Neural progenitor cell (in vitro differentiated cells): Measurements from ENCODE around the gene PYROXD2. TPM values are rescaled to one million over a fixed set of nuclear protein-coding genes. Genes with fewer than 3 reads are reported as not detected.

Source experiments
- DNase-seq: peaks from one replicate; pipeline ENCODE4 v3.0.0-alpha.2; 2016; ENCODE audit warnings: low spot score
- H2AFZ ChIP-seq: fragments of 200-600 bp; sonication (generic); replicated peaks from 2 replicates; pipeline ENCODE4 v1.6.1; 2016; ENCODE audit warnings: antibody characterized with exemption
- H3F3A ChIP-seq: fragments of 200-600 bp; sonication (generic); 2 replicates; pipeline ENCODE4 v1.6.1; 2016; ENCODE audit warnings: antibody characterized with exemption, low read depth
- H3K27ac ChIP-seq: fragments of 200-600 bp; sonication (generic); 2 replicates; pipeline ENCODE4 v1.5.1; 2016; ENCODE audit warnings: mild to moderate bottlenecking
- H3K27me3 ChIP-seq: fragments of 200-600 bp; sonication (generic); 2 replicates; pipeline ENCODE4 v1.6.1; 2016; ENCODE audit warnings: mild to moderate bottlenecking, moderate library complexity
- H3K36me3 ChIP-seq: fragments of 200-600 bp; sonication (generic); 2 replicates; pipeline ENCODE4 v1.5.1; 2016
- H3K4me1 ChIP-seq: fragments of 200-600 bp; sonication (generic); 2 replicates; pipeline ENCODE4 v1.6.1; 2016; ENCODE audit warnings: mixed run types
- H3K4me2 ChIP-seq: fragments of 200-600 bp; sonication (generic); 2 replicates; pipeline ENCODE4 v1.6.1; 2016
- H3K4me3 ChIP-seq: fragments of 200-600 bp; sonication (generic); 2 replicates; pipeline ENCODE4 v1.5.1; 2016
- H3K79me2 ChIP-seq: fragments of 200-600 bp; sonication (generic); 2 replicates; pipeline ENCODE4 v1.6.1; 2016; ENCODE audit warnings: low read depth
- H3K9ac ChIP-seq: fragments of 200-600 bp; sonication (generic); 2 replicates; pipeline ENCODE4 v1.6.1; 2016
- H3K9me3 ChIP-seq: fragments of 200-600 bp; sonication (generic); 2 replicates; pipeline ENCODE4 v1.5.1; 2016; ENCODE audit warnings: low read depth
- H4K20me1 ChIP-seq: fragments of 200-600 bp; sonication (generic); 2 replicates; pipeline ENCODE4 v1.6.1; 2016; ENCODE audit warnings: low read depth
- H3K27ac Mint-ChIP-seq: 3 replicates; pipeline ENCODE4 v1.8.0; 2021; ENCODE audit warnings: mixed read lengths
- H3K27me3 Mint-ChIP-seq: 2 replicates; pipeline ENCODE4 v1.8.0; 2022; ENCODE audit warnings: low read depth, mild to moderate bottlenecking, inconsistent platforms, moderate library complexity, mixed read lengths; ENCODE audit not compliant: insufficient read depth
- H3K36me3 Mint-ChIP-seq: 3 replicates; pipeline ENCODE4 v1.8.0; 2021; ENCODE audit warnings: mixed read lengths
- H3K4me1 Mint-ChIP-seq: 3 replicates; pipeline ENCODE4 v1.8.0; 2021; ENCODE audit warnings: mixed read lengths
- H3K4me3 Mint-ChIP-seq: 3 replicates; pipeline ENCODE4 v1.8.0; 2021; ENCODE audit warnings: mild to moderate bottlenecking, moderate library complexity, mixed read lengths
- H3K9me3 Mint-ChIP-seq: 3 replicates; pipeline ENCODE4 v1.8.0; 2020; ENCODE audit warnings: mixed read lengths
- CTCF ChIP-seq: fragments of 200-600 bp; sonication (generic); IDR thresholded peaks from 2 replicates; pipeline ENCODE4 v1.5.1; 2017; ENCODE audit warnings: antibody characterized with exemption, mild to moderate bottlenecking
- EZH2 ChIP-seq: fragments of 200-600 bp; sonication (generic); IDR thresholded peaks from 2 replicates; pipeline ENCODE4 v1.6.1; 2017; ENCODE audit warnings: antibody characterized with exemption, mild to moderate bottlenecking, moderate library complexity
- EZH2phosphoT487 ChIP-seq: fragments of 200-600 bp; sonication (generic); IDR thresholded peaks from 2 replicates; pipeline ENCODE4 v1.6.1; 2017; ENCODE audit warnings: antibody characterized with exemption
- total RNA-seq: library from RNA; depleted of rRNA; stranded (reverse); fragments of >200 nt; gene quantifications from 2 replicates; pipeline ENCODE4 v1.2.3, GENCODE V29; 2015; ENCODE audit warnings: low replicate concordance

The PYROXD2 gene
- total RNA-seq, 1 donor from 2014 or later: 10.5 TPM

- Mint-ChIP-seq H3K27me3 (peaks cover 6% of the 10 kb centered on the region), H3K4me1 (peaks cover 5% of the 10 kb centered on the region), H3K9me3 (peaks cover 3% of the 10 kb centered on the region), H3K27ac (no peak overlapping the region), H3K36me3 (peaks cover 16% of the 10 kb centered on the region), H3K4me3 (peak overlapping the region; percentile 17)
- no peaks in the 10 kb centered on the region for H3K4me1 ChIP-seq
- H3K4me2 ChIP-seq: no peak overlapping the region
- H3K9me3 ChIP-seq: no peaks in the 10 kb centered on the region
- no peak overlapping the region for H3K4me3 ChIP-seq
- H4K20me1 ChIP-seq: no peaks in the 10 kb centered on the region
- peaks cover 7% of the 10 kb centered on the region for H3F3A ChIP-seq
- no peak for DNase-seq
- H3K9ac ChIP-seq: no peak overlapping the region
- no peaks in the 10 kb centered on the region for H3K79me2 ChIP-seq
- H3K36me3 ChIP-seq: no peaks in the 10 kb centered on the region
- TF ChIP-seq EZH2 (no peak), EZH2phosphoT487 (no peak)
- H3K27me3 ChIP-seq: no peaks in the 10 kb centered on the region
- no peak overlapping the region for H3K27ac ChIP-seq
- no peak overlapping the region for H2AFZ ChIP-seq
Observed at GRCh38 chr10:98444314-98445006, 29.5 kb upstream of the PYROXD2 start.

GRCh38 chr10:98438715-98439114, 23.7 kb upstream of the PYROXD2 start:
- Mint-ChIP-seq H3K4me3 (no peak overlapping the region), H3K36me3 (peaks cover 34% of the 10 kb centered on the region), H3K27me3 (peaks cover 4% of the 10 kb centered on the region), H3K4me1 (no peaks in the 10 kb centered on the region), H3K9me3 (peaks cover 9% of the 10 kb centered on the region), H3K27ac (no peak overlapping the region)
- H3K4me2 ChIP-seq: no peak overlapping the region
- no peak overlapping the region for H2AFZ ChIP-seq
- H4K20me1 ChIP-seq: no peaks in the 10 kb centered on the region
- H3K4me3 ChIP-seq: no peak overlapping the region
- no peaks in the 10 kb centered on the region for H3F3A ChIP-seq
- no peak for DNase-seq
- H3K9ac ChIP-seq: no peak overlapping the region
- TF ChIP-seq EZH2: no peak
- TF ChIP-seq EZH2phosphoT487: no peak
- no peak for TF ChIP-seq CTCF
- no peaks in the 10 kb centered on the region for H3K79me2 ChIP-seq
- no peaks in the 10 kb centered on the region for H3K27me3 ChIP-seq
- H3K4me1 ChIP-seq: no peaks in the 10 kb centered on the region
- no peak overlapping the region for H3K27ac ChIP-seq
- no peaks in the 10 kb centered on the region for H3K36me3 ChIP-seq
- H3K9me3 ChIP-seq: no peaks in the 10 kb centered on the region

GRCh38 chr10:98436704-98437103, 21.7 kb upstream of the PYROXD2 start:
- no peaks in the 10 kb centered on the region for H3F3A ChIP-seq
- no peak overlapping the region for H3K4me3 Mint-ChIP-seq
- H3K79me2 ChIP-seq: no peaks in the 10 kb centered on the region
- no peak overlapping the region for H2AFZ ChIP-seq
- no peak overlapping the region for H3K9ac ChIP-seq
- no peak for TF ChIP-seq EZH2phosphoT487
- no peak for TF ChIP-seq CTCF
- TF ChIP-seq EZH2: no peak
- peaks cover 8% of the 10 kb centered on the region for H3K36me3 ChIP-seq
- peaks cover 19% of the 10 kb centered on the region for H3K9me3 Mint-ChIP-seq
- DNase-seq: no peak
- no peaks in the 10 kb centered on the region for H4K20me1 ChIP-seq
- H3K4me3 ChIP-seq: no peak overlapping the region
- H3K4me2 ChIP-seq: no peak overlapping the region
- no peaks in the 10 kb centered on the region for H3K27me3 ChIP-seq
- peaks cover 5% of the 10 kb centered on the region for H3K9me3 ChIP-seq
- H3K36me3 Mint-ChIP-seq: peaks cover 37% of the 10 kb centered on the region
- H3K4me1 ChIP-seq: no peaks in the 10 kb centered on the region
- H3K4me1 Mint-ChIP-seq: no peaks in the 10 kb centered on the region
- H3K27ac ChIP-seq: no peak overlapping the region
- H3K27ac Mint-ChIP-seq: no peak overlapping the region
- peaks cover 4% of the 10 kb centered on the region for H3K27me3 Mint-ChIP-seq

GRCh38 chr10:98435178-98435577, 20.2 kb upstream of the PYROXD2 start:
- TF ChIP-seq EZH2phosphoT487 (no peak), CTCF (no peak), EZH2 (no peak)

More at GRCh38 chr10:98435178-98435577, 20.2 kb upstream of the PYROXD2 start:
- H3K79me2 ChIP-seq: no peaks in the 10 kb centered on the region
- H3K27me3 Mint-ChIP-seq: no peaks in the 10 kb centered on the region
- H3K4me1 Mint-ChIP-seq: no peaks in the 10 kb centered on the region
- peaks cover 5% of the 10 kb centered on the region for H3K9me3 ChIP-seq
- no peak overlapping the region for H3K9ac ChIP-seq
- no peak overlapping the region for H3K27ac ChIP-seq
- H3K27ac Mint-ChIP-seq: no peak overlapping the region
- H3K27me3 ChIP-seq: no peaks in the 10 kb centered on the region
- peaks cover 44% of the 10 kb centered on the region for H3K36me3 Mint-ChIP-seq
- H2AFZ ChIP-seq: no peak overlapping the region
- H3K36me3 ChIP-seq: peaks cover 8% of the 10 kb centered on the region
- no peak overlapping the region for H3K4me3 Mint-ChIP-seq
- H3K4me1 ChIP-seq: no peaks in the 10 kb centered on the region
- no peak overlapping the region for H3K4me2 ChIP-seq
- no peak overlapping the region for H3K4me3 ChIP-seq
- H4K20me1 ChIP-seq: no peaks in the 10 kb centered on the region
- H3K9me3 Mint-ChIP-seq: peaks cover 19% of the 10 kb centered on the region
- DNase-seq: no peak
- H3F3A ChIP-seq: no peaks in the 10 kb centered on the region
